ENCODE measurements around the gene NRP2. TPM values are rescaled to one million over a fixed set of nuclear protein-coding genes. Genes with fewer than 3 reads are reported as not detected.
A peak's percentile ranks its signal among the peaks of the same experiment; 100 is the strongest.

NRP2 gene
- total RNA-seq, 1 donor from 2014 or later, result 76.7 TPM

DNA sequence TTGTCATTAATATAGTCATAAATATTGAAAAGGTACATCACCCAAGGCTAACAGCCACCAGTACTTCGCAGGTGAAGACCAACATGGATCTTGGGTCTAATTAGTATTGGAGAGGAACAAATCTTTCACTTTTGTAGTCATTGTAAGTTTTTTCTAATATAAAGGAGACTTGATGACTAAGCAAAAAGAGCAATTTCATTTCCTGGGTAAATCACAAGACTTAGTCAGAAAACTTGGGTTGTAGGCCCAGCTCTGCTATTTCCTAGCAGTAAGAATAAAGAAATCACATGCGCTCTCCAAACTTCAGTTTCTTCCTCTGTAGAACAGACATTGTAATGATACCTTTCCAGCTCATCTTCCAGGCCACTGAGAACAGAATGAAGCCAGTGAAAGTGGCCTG lies 40.9 kb downstream of the NRP2 start:
- Histone ChIP-seq H3K36me3 (ENCODE audit: insufficient read depth, low read length) (peaks cover 44% of the 10 kb centered on the region), H3K4me3 (ENCODE audit: insufficient read depth, low read depth, low read length) (no peak overlapping the region), H3K4me2 (ENCODE audit: low read length) (no peak overlapping the region), H3K4me1 (ENCODE audit: insufficient read depth, low read length) (no peaks in the 10 kb centered on the region), H3K9me3 (ENCODE audit: insufficient read depth, low read depth, low read length) (no peaks in the 10 kb centered on the region), H3K9ac (ENCODE audit: low read length) (no peak overlapping the region), H2AFZ (ENCODE audit: low read depth, low read length) (no peak overlapping the region), H3K27ac (ENCODE audit: low read depth, low read length) (no peak overlapping the region), H3K79me2 (ENCODE audit: insufficient read depth, low read length) (no peaks in the 10 kb centered on the region), H3K27me3 (ENCODE audit: insufficient read depth, low read length) (no peaks in the 10 kb centered on the region), H4K20me1 (ENCODE audit: insufficient read depth, low read length) (no peaks in the 10 kb centered on the region)
- H3K27me3 Mint-ChIP-seq (ENCODE audit: low read depth, unreplicated experiment), result peaks cover 2% of the 10 kb centered on the region
- no peak for TF ChIP-seq EZH2 (IDR thresholded peaks at IDR 0.05; ENCODE audit: insufficient read depth, low read length)
- TF ChIP-seq, protein P1, sequence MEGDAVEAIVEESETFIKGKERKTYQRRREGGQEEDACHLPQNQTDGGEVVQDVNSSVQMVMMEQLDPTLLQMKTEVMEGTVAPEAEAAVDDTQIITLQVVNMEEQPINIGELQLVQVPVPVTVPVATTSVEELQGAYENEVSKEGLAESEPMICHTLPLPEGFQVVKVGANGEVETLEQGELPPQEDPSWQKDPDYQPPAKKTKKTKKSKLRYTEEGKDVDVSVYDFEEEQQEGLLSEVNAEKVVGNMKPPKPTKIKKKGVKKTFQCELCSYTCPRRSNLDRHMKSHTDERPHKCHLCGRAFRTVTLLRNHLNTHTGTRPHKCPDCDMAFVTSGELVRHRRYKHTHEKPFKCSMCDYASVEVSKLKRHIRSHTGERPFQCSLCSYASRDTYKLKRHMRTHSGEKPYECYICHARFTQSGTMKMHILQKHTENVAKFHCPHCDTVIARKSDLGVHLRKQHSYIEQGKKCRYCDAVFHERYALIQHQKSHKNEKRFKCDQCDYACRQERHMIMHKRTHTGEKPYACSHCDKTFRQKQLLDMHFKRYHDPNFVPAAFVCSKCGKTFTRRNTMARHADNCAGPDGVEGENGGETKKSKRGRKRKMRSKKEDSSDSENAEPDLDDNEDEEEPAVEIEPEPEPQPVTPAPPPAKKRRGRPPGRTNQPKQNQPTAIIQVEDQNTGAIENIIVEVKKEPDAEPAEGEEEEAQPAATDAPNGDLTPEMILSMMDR (IDR thresholded peaks at IDR 0.05; ENCODE audit: insufficient read depth, low read depth, low read length), result no peak
- DNase-seq (ENCODE audit: low read depth), result no peak
- peaks cover 36% of the 10 kb centered on the region for H3K36me3 Mint-ChIP-seq (ENCODE audit: low read depth, unreplicated experiment)
- no peak overlapping the region for H3K4me3 Mint-ChIP-seq (ENCODE audit: unreplicated experiment)
- H3K9me3 Mint-ChIP-seq (ENCODE audit: unreplicated experiment), result no peaks in the 10 kb centered on the region
- H3K4me1 Mint-ChIP-seq (ENCODE audit: low read depth, unreplicated experiment), result peaks cover 38% of the 10 kb centered on the region
- peak overlapping the region; percentile 35 for H3K27ac Mint-ChIP-seq (ENCODE audit: unreplicated experiment)
- FAIRE-seq, result no peak

DNA sequence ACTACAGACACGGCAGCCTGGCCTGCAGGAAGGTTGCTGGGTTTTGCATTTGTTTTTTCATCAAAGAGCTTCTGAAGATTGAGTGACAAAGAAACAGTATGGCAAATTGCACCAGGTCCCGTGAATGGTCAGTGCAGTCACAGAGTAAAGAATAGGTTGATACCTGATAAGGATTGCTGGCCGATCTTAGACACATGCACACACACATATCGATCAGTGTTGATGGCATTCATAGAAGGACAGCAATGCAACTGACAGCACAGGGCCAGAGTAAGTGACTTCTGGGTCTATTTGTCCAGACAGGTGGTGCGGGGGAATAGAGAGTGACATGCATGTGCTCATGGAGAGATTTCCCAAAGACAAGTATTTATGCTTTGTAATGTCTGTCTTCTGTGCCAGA lies 42.8 kb downstream of the NRP2 start:
- Histone ChIP-seq H4K20me1 (ENCODE audit: insufficient read depth, low read length) (no peaks in the 10 kb centered on the region), H3K9me3 (ENCODE audit: insufficient read depth, low read depth, low read length) (no peaks in the 10 kb centered on the region), H2AFZ (ENCODE audit: low read depth, low read length) (no peak overlapping the region), H3K36me3 (ENCODE audit: insufficient read depth, low read length) (peaks cover 45% of the 10 kb centered on the region), H3K4me3 (ENCODE audit: insufficient read depth, low read depth, low read length) (no peak overlapping the region), H3K9ac (ENCODE audit: low read length) (no peak overlapping the region), H3K79me2 (ENCODE audit: insufficient read depth, low read length) (no peaks in the 10 kb centered on the region), H3K27ac (ENCODE audit: low read depth, low read length) (no peak overlapping the region), H3K4me1 (ENCODE audit: insufficient read depth, low read length) (peaks cover 10% of the 10 kb centered on the region), H3K27me3 (ENCODE audit: insufficient read depth, low read length) (no peaks in the 10 kb centered on the region), H3K4me2 (ENCODE audit: low read length) (no peak overlapping the region)
- Mint-ChIP-seq H3K9me3 (ENCODE audit: unreplicated experiment) (no peaks in the 10 kb centered on the region), H3K4me3 (ENCODE audit: unreplicated experiment) (no peak overlapping the region), H3K27me3 (ENCODE audit: low read depth, unreplicated experiment) (no peaks in the 10 kb centered on the region), H3K4me1 (ENCODE audit: low read depth, unreplicated experiment) (peaks cover 35% of the 10 kb centered on the region), H3K36me3 (ENCODE audit: low read depth, unreplicated experiment) (peaks cover 38% of the 10 kb centered on the region), H3K27ac (ENCODE audit: unreplicated experiment) (peak overlapping the region; percentile 29)
- DNase-seq (ENCODE audit: low read depth) (no peak), FAIRE-seq (no peak)
- TF ChIP-seq, protein P1 (IDR thresholded peaks at IDR 0.05; ENCODE audit: insufficient read depth, low read depth, low read length), result no peak
- TF ChIP-seq EZH2 (IDR thresholded peaks at IDR 0.05; ENCODE audit: insufficient read depth, low read length), result no peak

DNA sequence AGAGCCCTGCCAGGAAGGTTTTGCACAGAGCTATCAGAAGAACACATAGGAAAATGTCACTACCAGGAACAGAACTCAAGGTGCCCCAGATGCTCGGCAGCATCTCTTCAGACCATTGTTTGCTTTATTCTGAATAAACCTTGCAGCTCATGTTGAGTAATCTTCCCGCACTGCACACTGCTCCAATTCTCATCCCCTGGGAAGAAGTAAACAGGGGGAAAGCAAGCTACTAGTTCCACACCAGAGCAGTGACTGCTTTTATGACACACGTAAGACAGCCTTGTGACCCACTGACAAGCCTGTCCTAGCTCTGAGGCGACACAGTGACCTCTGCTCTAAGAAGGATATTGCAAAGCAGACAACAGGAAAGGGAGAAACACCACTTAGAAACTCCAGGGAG lies 44.2 kb downstream of the NRP2 start:
- no peak overlapping the region for H3K9ac ChIP-seq (ENCODE audit: low read length)
- peaks cover 43% of the 10 kb centered on the region for H3K36me3 ChIP-seq (ENCODE audit: insufficient read depth, low read length)
- Mint-ChIP-seq H3K4me3 (ENCODE audit: unreplicated experiment) (no peak overlapping the region), H3K36me3 (ENCODE audit: low read depth, unreplicated experiment) (peaks cover 38% of the 10 kb centered on the region), H3K9me3 (ENCODE audit: unreplicated experiment) (no peaks in the 10 kb centered on the region), H3K4me1 (ENCODE audit: low read depth, unreplicated experiment) (peaks cover 36% of the 10 kb centered on the region), H3K27me3 (ENCODE audit: low read depth, unreplicated experiment) (no peaks in the 10 kb centered on the region), H3K27ac (ENCODE audit: unreplicated experiment) (no peak overlapping the region)
- no peak for DNase-seq (ENCODE audit: low read depth)
- no peaks in the 10 kb centered on the region for H3K9me3 ChIP-seq (ENCODE audit: insufficient read depth, low read depth, low read length)
- no peaks in the 10 kb centered on the region for H4K20me1 ChIP-seq (ENCODE audit: insufficient read depth, low read length)
- no peaks in the 10 kb centered on the region for H3K27me3 ChIP-seq (ENCODE audit: insufficient read depth, low read length)
- TF ChIP-seq, protein P1 (IDR thresholded peaks at IDR 0.05; ENCODE audit: insufficient read depth, low read depth, low read length), result no peak
- no peak for TF ChIP-seq EZH2 (IDR thresholded peaks at IDR 0.05; ENCODE audit: insufficient read depth, low read length)
- peaks cover 24% of the 10 kb centered on the region for H3K4me1 ChIP-seq (ENCODE audit: insufficient read depth, low read length)
- H3K4me3 ChIP-seq (ENCODE audit: insufficient read depth, low read depth, low read length), result no peak overlapping the region
- FAIRE-seq, result no peak
- H3K4me2 ChIP-seq (ENCODE audit: low read length), result no peak overlapping the region
- no peaks in the 10 kb centered on the region for H3K79me2 ChIP-seq (ENCODE audit: insufficient read depth, low read length)
- H3K27ac ChIP-seq (ENCODE audit: low read depth, low read length), result no peak overlapping the region
- no peak overlapping the region for H2AFZ ChIP-seq (ENCODE audit: low read depth, low read length)

Measured in astrocyte (in vitro differentiated cells and primary cell).